Medulla oblongata (tissue), 1 donor: Measurements from ENCODE around the gene DGKQ.

Experiments
- DNase-seq: peaks from one replicate; pipeline ENCODE4 v3.0.0-alpha.2; 2015; ENCODE audit errors: extremely low spot score

Gene DGKQ

DNA sequence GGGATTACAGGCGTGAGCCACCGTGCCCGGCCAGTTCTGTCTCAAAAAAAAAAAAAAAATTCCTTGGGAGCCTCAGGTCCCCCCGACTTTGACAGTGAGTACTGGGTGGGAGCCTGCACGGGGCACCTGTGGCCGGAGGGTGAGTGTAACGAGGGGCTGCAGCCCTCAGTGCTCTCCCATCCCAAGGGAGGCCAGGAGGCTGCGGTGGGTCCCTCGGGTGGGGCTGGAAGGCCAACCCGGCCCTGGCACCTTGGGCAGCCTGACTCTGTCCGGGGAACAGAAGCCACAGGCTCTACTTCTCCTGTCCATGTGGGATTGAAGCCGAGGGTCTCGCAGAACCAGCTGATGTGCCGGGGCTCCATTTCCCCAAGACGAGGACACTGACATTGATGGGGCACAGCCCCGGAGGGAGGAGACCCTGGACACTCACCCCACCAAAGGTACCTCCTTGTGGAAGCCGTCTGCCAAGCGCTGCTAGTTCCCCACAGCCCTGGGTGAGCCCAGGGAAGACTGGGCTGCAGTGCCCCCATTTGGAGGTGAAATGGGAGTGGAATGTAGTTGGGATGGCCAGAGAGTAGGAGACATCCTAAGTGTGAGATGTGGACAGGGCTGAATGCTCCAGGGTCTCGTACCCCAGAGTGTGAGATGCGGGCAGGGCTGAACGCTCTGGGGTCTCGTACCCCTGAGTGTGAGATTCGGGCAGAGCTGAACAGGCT lies 22.1 kb upstream of the DGKQ start:
- DNase-seq, result no peak

DNA sequence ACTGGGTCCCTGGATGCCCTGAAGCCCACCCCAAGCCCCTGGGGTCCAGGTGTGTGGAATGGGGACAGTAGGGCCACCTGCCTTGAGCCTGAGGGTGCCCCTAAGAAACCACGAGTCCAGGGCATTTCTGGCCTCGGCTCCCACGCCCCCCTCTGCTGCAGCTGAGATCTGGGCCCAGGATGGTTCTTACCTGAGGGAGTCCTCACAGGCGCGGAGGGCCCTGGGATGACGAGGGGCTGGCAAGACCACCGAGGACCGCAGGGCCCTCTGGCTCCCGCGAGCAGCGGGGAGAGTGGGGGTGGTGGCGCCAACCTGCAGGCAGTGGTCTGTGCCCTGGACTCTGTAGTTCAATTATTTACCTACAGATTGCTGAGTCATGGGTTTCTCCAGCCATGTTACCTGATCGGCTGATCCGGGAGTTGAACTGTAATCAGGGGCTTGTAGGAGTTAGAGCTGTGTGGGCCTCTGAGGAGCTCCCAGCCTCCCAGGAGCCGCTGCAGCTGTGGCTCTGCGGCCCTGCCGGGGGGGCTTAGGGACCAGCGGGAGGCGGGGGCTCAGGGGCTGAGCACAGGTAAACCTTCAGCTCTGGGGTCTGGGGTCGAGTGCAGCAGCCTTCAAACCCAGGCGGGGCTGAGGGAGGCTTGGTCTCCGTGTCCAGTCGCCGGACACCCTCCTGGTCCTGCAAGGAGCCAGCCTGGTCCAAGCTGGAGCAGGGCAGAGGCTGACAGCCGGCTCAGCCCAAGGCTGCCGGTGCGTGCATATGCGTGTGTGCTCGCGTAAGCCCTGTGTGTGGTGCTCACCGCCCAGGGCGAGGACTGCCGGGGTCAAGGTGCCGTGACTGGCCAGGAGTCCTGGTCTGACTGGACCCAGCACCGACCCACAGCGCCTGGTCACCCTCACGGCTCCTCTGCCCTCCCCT lies 20.0 kb upstream of the DGKQ start, which contains the start of gene SLC26A1:
SLC26A1 (minus strand) TSS at position 294 of the 919 bp plus-strand sequence. CDS start 1,701 bp downstream, outside the sequence.
- no peak for DNase-seq

DNA sequence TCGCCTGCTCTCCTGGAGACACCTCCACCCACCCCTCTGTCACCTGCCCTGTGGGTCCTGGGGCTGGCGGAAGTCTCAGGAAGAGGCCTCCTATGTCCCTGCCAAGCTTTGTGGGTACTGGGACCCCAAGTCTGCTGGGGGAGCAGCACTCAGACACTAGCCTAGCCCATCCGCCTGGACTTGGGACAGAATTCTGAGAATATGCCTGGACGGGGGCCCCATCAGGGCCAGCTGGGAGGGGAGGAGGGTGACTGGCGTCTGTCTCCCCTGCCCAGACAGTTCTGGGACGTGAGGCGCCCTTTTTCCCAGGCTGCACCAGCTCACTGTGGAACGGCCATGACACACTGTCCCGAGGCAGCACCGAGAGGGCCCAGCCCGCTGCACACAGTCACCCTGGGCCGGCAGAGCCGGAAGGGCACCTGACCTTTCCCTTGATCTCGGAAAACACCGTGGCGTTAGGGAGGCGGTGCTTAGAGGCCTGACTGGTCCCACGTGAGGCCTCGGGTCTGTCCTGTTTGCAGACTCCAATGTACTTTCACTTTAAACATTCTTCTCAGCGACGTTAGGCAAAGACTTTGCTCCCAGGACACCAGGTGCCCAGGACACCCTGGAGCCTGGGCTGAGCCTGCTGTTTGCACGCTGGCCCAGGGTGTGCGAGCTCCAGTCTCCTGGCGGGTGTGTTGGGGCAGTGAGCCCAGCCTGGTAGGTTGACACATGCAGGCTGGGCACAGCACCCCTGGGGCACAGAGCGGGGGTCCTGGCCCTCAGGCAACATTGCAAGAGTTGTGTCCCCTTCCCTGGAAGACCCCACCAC lies 19.1 kb upstream of the DGKQ start:
- no peak for DNase-seq

DNA sequence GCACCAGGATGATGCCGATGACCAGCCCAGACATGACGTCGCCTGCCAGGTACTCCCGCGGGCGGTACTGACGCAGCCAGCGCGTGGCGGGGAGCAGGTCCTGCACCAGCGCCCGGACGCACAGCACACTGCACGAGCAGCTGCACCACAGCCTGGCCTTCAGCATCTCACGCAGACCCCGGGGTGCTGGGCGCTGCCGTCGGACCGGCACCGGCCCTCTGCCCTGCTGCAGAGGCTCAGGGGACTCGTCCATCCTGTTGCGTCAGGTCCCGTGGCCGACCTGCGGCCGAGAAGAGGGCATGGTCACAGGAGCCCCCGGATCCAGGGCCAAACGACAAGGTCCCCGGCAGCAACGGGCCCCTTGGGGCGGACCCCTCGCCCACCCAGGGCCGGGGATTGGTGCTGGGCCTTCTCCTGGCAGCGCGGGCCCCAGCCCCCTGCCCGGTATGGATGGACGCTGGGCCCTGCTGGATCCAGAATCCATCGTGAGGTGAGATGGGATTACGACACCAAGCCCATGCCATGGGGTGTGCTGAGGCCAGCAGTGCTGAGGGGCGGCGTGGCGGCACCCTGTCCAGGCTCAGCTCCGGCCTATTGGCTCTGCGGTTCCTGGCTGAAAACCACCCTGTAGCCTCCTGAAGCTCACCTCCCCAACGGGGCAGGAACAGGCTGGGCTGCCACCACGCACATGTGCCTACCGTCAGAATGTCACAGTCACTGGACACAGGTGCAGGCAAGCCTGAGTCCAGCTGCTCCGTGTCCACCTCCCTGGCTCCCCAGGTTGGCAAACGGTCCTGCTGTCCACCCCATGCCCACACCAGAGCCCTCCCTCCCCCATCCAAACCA lies 18.3 kb upstream of the DGKQ start:
- no peak for DNase-seq

DNA sequence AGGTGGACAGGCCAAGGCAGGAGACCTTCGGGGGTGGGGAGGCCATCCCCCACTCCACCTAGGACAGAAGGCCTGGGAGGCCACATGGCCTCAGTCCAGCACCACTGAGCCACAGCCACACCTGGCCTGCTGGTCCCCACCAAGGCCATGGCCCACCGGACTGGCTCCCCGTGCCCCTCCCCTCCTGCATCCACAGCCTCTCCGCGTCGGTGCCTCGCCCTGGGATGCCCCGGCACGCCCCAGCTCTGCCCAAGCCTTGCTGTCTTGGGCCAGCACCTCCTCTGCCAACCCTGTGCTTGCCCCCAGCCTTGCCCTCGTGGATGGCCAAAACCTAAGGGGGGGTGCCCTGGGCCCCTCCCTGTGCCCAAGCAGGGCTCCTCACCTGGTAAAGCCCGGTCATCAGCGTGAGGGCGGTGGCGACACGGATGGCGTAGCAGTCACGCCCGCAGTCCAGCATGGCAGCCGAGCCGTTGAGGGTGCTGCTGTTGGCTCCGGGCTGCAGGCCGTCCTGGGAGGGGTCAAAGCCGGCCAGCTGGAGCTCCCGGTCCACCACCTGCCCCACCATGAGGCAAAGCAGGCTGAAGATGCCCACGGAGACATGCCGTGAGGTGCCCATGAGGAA lies 17.5 kb upstream of the DGKQ start:
- DNase-seq, result no peak

DNA sequence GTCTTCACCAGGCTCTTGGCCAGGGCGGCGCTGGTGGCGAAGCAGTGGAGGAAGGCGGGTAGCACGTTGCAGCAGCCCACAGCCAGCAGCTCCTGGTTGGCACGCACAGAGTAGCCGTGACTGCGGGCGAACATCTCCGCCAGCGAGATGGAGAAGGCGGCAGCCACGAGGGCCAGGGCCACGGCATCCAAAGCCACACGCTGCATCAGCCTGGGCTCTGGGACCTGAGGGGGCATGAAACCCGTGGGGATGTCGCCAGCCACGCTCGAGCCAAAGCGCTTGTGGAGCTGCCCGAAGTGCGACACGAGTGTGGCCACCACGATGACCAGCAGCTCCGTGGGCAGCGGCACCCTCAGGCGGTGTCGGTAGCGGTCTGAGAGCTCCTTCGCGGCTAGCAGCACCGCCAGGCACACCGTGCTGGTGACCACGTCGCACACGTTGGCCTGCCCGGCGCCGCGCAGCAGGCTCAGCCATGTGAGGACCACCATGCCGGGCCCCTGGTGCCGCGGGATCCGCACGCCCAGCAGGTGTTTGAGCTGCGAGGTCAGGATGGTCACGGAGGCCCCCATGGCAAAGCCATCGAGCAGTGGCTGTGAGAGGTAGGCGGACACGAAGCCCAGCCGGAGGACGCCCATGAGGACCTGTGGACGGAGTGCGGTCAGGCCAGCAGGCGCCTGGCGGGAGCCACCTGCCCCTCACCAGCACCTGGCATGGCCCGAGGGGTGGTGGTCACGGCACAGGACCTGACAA lies 16.5 kb upstream of the DGKQ start:
- DNase-seq, result no peak

DNA sequence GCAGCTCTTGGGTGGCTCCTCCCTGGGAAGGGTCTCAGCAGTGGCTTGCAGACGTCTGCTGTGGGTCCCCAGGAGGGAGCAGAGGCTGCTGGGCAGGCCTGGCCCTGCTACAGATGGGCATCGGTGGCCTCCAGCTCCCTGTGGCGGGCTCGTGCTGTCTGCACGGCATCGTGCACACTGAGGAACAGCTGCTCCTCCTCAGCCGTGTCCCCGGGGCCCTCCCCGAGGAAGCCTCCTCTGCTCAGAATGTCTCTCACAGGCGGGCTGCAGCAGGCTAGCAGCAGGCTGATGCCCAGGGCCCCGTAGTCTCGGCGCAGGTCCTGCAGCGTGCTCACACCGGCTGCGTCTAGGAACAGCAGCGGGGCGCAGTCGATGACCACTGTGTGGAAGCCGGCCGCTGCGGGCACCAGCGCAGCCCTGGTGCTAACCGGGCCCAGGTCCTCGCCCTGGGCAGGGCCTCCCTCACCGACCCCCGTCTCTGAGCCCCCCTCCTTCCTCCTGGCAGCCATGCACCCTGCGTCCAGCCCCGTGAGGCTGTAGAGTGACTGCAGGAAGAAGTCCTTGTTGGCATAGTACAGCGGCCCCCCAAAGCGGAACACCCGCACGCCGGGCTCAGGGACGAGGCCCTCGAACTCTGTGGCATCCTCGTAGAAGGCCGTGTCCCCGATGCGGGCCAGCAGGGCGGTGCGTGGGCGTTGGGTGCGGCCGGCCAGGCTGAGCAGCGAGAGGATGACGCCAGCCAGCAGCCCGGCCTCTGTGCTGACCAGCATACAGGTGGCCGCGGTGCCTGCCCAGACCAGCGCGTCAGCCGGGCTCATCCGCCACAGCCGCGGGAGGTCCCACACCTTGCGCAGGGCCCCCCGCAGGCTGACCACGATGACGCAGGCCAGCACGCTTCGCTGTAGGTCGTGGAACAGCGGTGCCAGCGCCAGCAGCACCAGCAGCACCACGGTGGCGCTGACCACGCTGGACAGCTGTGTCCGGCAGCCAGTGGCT lies 15.7 kb upstream of the DGKQ start:
- no peak for DNase-seq

DNA sequence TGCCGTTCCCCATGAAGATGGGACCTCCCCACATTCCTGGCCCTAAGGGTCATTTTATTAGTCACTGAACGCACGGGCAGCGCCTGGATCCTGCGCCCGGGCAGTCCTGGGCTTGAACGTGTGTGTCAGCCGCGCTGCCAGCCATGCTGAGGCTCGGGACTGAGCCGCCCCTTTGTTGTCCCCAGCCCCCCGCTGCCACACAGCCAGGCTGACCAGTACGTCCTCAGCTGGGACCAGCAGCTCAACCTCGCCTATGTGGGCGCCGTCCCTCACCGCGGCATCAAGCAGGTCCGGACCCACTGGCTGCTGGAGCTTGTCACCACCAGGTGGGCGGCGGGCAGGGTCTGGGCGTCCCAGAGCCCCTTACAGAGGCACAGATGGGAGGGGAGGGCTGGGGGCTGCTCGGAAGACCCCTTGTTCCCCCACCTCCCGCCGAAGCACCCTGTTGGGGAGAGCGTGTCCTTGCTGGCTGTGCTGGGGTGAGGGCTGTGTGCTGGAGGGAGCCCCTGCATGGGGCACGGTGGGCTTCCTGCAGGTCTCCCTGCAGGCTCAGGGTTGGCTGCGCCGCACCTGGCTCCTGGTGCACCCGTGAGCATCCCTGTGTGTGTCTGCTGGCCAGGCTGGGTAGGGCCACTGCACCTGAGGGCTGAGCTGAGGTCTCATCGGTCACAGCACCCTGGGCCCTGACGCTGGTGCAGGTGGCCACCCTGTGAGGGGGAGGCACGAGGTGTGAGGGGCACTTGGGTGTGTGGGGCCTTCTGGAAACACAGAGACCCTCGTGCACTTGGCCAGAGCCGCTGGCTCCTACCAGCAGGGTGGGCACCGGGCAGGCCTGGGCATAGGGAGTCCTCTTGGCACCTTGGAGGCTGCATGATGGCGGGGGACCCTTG lies 14.5 kb upstream of the DGKQ start:
- no peak for DNase-seq

DNA sequence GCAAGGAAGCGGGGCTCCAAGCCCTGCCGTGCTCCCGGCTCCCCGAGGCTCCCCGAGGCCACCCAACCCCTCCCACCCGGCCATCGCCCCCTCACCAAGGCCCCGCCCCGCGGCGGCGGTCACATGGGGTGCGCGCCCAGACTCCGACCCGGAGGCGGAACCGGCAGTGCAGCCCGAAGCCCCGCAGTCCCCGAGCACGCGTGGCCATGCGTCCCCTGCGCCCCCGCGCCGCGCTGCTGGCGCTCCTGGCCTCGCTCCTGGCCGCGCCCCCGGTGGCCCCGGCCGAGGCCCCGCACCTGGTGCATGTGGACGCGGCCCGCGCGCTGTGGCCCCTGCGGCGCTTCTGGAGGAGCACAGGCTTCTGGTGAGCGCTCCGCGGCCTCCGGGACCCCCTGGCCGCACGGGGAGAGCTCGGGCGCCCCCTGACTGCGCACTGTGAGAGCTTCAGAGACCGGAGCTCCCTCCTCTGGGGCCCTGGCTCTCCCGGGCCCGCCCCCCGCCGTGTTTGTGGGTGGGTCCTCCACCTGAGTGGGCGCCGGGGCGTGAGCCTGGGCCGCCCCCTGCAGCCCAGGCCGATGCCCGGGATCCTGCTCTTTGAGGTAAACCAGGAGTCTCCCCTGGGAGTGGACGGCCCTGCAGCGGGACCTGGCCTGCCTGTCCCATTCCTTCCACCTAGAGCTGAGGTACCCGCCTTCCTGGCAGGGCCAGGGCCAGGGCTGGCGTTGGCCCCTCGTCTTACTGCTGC lies 13.7 kb upstream of the DGKQ start, which contains the start of gene IDUA:
IDUA (plus strand) TSS at position 166 of the 745 bp plus-strand sequence; CDS start at position 207, 41 bp downstream.
- DNase-seq, result peak; percentile 81

DNA sequence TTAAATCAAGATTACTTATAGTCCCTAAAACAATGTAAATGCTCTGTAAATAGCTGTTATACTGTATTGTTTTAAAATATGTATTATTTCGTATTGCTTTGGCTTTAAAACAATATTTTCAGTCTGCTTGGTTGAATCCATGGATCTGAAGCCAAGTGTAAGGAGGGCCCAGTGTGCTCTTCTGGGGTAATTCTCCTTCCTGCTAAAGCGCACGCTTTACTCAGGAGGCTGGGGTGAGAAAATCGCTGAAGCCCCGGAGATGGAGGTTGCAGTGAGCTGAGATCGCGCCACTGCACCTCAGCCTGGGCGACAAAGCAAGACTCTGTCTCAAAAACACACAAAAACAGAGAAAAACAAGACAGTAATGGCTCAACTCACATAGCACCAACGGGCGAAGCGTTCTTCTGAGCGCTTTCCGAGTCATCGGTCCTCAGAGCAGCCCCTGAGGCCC lies 13.1 kb upstream of the DGKQ start:
- no peak for DNase-seq

DNA sequence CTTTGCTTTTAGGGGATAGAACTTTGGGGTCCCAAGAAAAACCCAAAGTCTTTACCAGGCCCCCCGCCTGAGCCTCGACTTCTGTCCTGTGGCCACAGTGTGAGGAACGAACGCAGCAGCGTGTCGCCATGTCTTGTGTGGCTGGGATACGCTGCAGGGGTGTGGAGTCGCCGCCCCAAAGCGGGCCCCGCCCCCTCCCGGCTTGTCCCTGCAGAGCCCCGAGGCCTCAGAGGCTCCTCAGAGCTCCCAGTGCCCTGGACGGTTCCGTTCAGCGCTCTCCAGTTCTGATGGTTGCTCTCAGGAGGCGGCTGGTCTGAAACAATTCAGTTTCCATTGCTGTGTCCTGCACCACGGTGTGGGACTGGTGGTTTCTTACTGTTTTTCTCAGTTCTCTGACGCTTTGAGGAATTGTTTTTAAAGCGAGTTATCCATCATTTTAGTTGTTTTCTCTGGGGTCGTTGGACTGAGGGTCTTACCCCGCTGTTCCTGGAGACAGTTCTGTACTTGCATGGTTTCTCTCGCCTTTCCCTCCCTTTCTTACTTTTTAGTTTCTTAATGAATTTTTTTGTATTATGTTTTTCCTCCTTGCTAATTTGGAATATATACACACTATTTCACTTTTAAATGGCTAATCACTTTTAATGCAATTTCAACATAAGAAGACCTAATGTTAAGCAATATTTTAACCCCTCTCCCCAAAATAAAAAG lies 11.9 kb upstream of the DGKQ start:
- DNase-seq, result peak; percentile 25

DNA sequence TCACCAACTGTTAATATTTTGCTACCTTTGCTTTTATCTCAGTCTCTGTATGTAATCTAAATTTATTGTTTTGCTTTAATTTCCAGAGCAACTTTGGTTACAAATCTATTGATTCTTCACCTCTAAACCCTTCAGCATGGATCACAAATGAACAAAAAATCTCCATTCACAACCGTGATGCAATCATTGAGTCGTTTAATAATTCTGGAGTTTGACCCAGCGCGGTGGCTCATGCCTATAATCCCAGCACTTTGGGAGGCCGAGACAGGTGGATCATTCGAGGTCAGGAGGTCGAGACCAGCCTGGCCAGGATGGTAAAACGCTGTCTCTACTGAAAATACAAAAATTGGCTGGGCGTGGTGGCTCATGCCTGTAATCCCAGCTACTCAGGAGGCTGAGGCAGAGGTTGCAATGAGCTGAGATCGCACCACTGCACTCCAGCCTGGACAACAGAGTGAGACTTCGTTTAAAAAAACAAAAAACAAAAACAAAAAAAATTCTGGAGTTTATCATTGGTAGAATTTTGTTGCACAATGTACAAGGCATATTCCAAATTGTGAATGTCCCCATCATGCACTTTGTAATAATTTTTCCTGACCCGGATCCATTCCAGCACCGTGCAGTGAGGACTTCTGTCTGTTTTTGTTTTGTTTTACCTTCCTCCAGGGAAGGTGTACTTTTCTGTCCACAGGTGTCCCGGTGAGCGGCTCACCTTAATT lies 11.1 kb upstream of the DGKQ start:
- no peak for DNase-seq

DNA sequence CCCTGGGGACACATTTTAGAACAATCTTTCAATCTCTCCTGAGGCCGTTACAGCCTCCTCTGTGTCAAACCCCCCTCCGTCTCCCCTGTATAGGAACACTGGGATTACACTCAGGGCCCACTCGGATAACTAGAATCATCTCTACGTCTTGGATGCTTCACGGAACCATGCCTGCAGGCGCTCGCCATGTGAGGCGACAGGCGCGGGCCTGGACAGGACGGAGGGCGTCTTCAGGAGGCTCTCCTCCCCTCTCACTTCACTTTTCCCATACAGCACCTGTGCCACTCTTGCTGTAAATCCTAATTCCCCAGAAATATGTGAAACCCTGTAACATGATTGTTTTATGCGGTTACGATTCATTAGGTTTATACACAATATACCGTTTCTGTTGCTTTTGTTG lies 9.4 kb upstream of the DGKQ start:
- DNase-seq, result no peak

DNA sequence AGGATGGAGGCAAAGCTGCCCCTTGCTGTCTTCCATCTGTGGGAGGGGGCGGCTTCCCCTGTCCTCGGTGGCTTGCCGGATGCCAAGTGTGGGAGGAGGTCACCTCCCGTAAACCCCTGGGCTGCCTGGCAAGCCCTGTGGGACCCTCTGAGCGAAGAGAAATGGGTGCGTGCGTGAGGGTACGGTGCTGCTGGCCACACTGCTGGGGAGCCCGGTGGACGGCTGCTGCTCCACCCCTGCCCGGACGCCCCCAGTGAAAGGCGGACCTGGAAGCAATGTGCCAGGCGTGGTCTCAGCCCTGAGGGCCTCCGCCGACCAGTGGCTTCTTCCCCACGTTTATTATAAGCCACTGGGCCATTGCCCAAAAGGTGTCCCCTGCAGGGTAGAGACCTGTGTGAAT lies 8.9 kb upstream of the DGKQ start:
- DNase-seq, result no peak

DNA sequence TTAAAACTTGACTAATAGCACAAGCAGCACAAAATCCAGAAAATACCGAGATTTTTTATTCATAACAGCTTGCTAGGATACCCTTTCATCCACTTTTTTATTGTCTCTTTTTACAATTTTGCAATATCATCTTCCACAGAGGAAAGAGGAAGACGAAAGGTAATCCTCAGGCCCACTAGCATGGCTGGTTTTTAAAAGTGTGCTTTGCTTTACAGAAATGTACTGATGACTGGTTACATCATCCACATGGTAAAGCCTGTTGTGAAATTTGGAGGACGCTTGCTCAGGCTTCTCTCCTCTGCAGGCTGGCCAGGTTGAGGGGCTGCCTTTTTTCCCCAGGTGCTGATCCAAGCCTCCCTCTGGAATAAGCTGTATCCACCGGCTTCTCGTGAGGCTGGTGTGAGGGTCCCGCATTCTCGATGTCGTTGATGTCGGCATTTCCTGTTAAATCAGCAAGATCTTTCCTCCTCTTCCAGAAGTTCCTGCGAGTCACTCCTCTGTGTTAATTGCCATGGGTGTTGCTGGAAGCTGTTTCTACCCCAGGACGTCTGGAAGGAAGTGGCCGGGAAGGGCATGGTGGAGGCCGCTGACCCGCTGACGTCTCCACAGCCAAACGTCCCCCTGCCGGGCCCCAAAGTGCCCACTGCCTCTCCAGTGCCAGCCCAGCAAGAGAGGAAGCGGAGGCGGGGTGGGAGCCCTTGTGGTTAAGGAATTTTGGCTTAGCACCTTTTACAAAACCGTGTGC lies 5.8 kb upstream of the DGKQ start:
- no peak for DNase-seq
